T-helper 2 cell treated with Interferon-gamma antibody and Interleukin-4, amounts not matched to agents 5 μg/mL and 100 μg/mL, for 36 hours (primary cell): ENCODE results near the gene PLA2G2A.
"Not testable (repeated sequence)": the region's sequence is repeated elsewhere in the genome, so short reads cannot be mapped to it uniquely, and the experiment has no call there.

Experiments
- DNase-seq: peaks from one replicate; pipeline ENCODE4 v3.0.0; 2021; ENCODE audit warnings: low spot score
- H3K27ac Mint-ChIP-seq: one replicate; pipeline ENCODE4 v1.8.0; 2021; ENCODE audit warnings: mild to moderate bottlenecking, mixed read lengths
- H3K27me3 Mint-ChIP-seq: one replicate; pipeline ENCODE4 v1.8.0; 2021; ENCODE audit warnings: low read depth, mixed read lengths
- H3K36me3 Mint-ChIP-seq: one replicate; pipeline ENCODE4 v1.8.0; 2021; ENCODE audit warnings: low read depth, mixed read lengths
- H3K4me1 Mint-ChIP-seq: one replicate; pipeline ENCODE4 v1.8.0; 2021; ENCODE audit warnings: low read depth, mixed read lengths
- H3K4me3 Mint-ChIP-seq: one replicate; pipeline ENCODE4 v1.8.0; 2022; ENCODE audit warnings: mild to moderate bottlenecking, moderate library complexity, mixed read lengths
- H3K9me3 Mint-ChIP-seq: one replicate; pipeline ENCODE4 v1.8.0; 2021; ENCODE audit warnings: mixed read lengths

The PLA2G2A gene, protein sequence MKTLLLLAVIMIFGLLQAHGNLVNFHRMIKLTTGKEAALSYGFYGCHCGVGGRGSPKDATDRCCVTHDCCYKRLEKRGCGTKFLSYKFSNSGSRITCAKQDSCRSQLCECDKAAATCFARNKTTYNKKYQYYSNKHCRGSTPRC

DNA sequence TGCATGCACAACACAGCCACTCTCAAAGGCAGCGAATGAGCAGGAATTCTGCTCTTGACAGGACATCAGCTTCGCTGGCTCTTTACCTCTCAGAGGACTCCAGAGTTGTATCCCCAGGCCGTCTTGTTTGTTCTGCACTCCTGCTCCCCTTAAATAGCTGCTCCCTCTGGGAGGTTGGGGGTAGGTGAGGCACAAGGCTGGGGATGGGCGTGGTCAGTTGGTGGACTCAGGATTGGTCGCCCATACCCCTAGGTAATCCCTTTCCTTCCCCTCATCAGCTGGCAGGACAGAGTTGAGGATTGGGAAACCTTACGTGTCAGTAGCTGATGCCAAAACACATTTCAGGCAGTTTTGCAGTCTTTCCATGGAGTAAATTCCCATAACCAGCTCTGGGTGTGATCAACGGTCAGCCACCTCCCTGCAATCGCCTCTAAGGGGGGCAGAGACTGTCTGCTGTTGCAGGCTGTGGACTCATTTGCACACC lies at the start of gene PLA2G2A:
Gene PLA2G2A, minus strand, starts transcription at position 125 of the 484 bp plus-strand sequence. CDS start 845 bp downstream, outside the sequence.
- H3K4me1 Mint-ChIP-seq, result peaks cover 8% of the 10 kb centered on the region
- no peaks in the 10 kb centered on the region for H3K9me3 Mint-ChIP-seq
- no peak for DNase-seq
- H3K27me3 Mint-ChIP-seq, result peaks cover 23% of the 10 kb centered on the region
- H3K27ac Mint-ChIP-seq, result no peak within 1 kb of the TSS
- H3K36me3 Mint-ChIP-seq, result no peaks in the 10 kb centered on the region
- H3K4me3 Mint-ChIP-seq, result no peak within 1 kb of the TSS

GRCh38 chr1:20028726-20029125 lies 49.3 kb upstream of the PLA2G2A start:
- H3K4me1 Mint-ChIP-seq, result no peaks in the 10 kb centered on the region
- H3K9me3 Mint-ChIP-seq, result no peaks in the 10 kb centered on the region
- H3K27ac Mint-ChIP-seq, result no peak overlapping the region
- no peak overlapping the region for H3K4me3 Mint-ChIP-seq
- peaks cover 25% of the 10 kb centered on the region for H3K27me3 Mint-ChIP-seq
- H3K36me3 Mint-ChIP-seq, result no peaks in the 10 kb centered on the region
- DNase-seq, result no peak

DNA sequence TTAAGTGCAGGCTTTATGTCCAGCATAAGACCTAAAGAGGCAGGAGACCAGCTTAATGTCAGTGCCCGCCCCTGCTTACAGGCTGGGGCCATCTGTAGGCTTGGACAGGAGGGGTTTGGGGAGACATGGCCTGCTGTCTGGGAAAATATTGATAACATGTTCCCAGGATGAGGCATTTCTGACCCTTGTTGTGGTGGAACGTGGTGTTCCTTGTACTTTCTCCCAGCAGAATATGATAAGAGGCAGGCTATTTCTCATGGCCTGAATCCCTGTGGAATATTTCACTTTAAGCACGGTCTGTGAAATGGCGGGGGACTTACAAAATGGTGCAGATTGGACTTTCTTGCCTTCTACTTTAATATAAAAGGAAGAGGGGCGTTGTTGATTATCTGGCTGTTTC lies 48.7 kb upstream of the PLA2G2A start:
- Mint-ChIP-seq H3K4me3 (no peak overlapping the region), H3K36me3 (no peaks in the 10 kb centered on the region), H3K9me3 (no peaks in the 10 kb centered on the region), H3K27me3 (peaks cover 21% of the 10 kb centered on the region), H3K4me1 (no peaks in the 10 kb centered on the region), H3K27ac (no peak overlapping the region)
- no peak for DNase-seq

- Mint-ChIP-seq H3K27me3 (peaks cover 10% of the 10 kb centered on the region), H3K4me1 (no peaks in the 10 kb centered on the region), H3K36me3 (no peaks in the 10 kb centered on the region), H3K27ac (no peak overlapping the region), H3K4me3 (no peak overlapping the region), H3K9me3 (peaks cover 28% of the 10 kb centered on the region)
- no peak for DNase-seq
Observed at GRCh38 chr1:20017741-20018140, 38.3 kb upstream of the PLA2G2A start.

GRCh38 chr1:20014153-20014552 lies 34.7 kb upstream of the PLA2G2A start:
- no peak for DNase-seq
- Mint-ChIP-seq H3K4me3 (no peak overlapping the region), H3K9me3 (peaks cover 28% of the 10 kb centered on the region), H3K36me3 (no peaks in the 10 kb centered on the region), H3K27me3 (peaks cover 5% of the 10 kb centered on the region), H3K4me1 (no peaks in the 10 kb centered on the region), H3K27ac (no peak overlapping the region)

DNA sequence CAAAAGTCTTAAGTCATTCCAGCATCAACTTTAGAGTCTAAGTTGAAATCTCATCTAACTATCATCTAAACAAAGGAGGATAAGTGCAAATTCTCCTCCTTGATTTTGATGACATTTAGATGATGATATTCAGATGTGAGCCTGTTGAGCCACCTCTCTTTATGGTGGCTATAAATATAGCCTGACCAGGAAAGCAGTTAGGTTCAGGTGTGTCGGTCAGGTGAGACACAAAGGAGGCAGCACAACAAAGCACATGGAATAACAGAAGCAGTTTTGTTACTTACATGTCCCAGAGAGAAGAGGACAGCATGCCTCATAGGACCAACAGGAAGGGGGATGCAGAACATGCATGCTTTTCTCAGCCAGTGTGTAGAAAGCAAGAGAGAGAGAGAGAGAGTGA lies 30.6 kb upstream of the PLA2G2A start:
- peaks cover 9% of the 10 kb centered on the region for H3K27me3 Mint-ChIP-seq
- no peaks in the 10 kb centered on the region for H3K36me3 Mint-ChIP-seq
- H3K4me1 Mint-ChIP-seq, result no peaks in the 10 kb centered on the region
- peaks cover 7% of the 10 kb centered on the region for H3K9me3 Mint-ChIP-seq
- no peak overlapping the region for H3K4me3 Mint-ChIP-seq
- no peak overlapping the region for H3K27ac Mint-ChIP-seq
- DNase-seq, result no peak

GRCh38 chr1:20009212-20009611 lies 29.8 kb upstream of the PLA2G2A start:
- H3K9me3 Mint-ChIP-seq, result peaks cover 2% of the 10 kb centered on the region
- no peaks in the 10 kb centered on the region for H3K4me1 Mint-ChIP-seq
- H3K27ac Mint-ChIP-seq, result no peak overlapping the region
- DNase-seq, result no peak
- H3K27me3 Mint-ChIP-seq, result peaks cover 8% of the 10 kb centered on the region
- H3K4me3 Mint-ChIP-seq, result no peak overlapping the region
- no peaks in the 10 kb centered on the region for H3K36me3 Mint-ChIP-seq

DNA sequence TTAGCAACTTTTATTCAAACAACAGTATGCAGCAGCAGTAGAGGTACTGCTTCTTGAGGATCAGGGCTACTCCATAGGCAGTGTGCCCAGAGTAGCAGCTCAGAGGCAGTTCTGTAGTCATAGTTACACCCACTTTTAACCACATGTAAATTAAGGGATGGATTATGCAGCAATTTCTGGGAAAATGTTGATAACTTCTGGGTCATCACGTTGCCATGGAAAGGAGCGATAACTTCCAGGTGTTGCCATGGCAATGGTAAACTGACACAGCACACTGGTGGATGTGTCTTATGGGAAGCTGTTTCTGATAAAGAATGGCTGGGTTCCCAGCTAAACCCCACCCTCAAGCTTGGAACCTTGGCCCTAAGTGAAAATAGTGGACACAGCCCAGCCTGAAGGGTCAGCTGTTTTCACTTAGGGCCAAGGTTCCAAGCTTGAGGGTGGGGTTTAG lies 29.0 kb upstream of the PLA2G2A start:
- H3K9me3 Mint-ChIP-seq, result no peaks in the 10 kb centered on the region
- H3K27me3 Mint-ChIP-seq, result peaks cover 10% of the 10 kb centered on the region
- H3K4me3 Mint-ChIP-seq, result no peak overlapping the region
- H3K27ac Mint-ChIP-seq, result no peak overlapping the region
- no peak for DNase-seq
- no peaks in the 10 kb centered on the region for H3K4me1 Mint-ChIP-seq
- no peaks in the 10 kb centered on the region for H3K36me3 Mint-ChIP-seq

- not testable (repeated sequence) for H3K9me3 Mint-ChIP-seq, H3K4me3 Mint-ChIP-seq, H3K27ac Mint-ChIP-seq, DNase-seq, H3K4me1 Mint-ChIP-seq, H3K36me3 Mint-ChIP-seq
- H3K27me3 Mint-ChIP-seq, result peaks cover 28% of the 10 kb centered on the region
Observed at GRCh38 chr1:19998823-19999222, 19.4 kb upstream of the PLA2G2A start.

DNA sequence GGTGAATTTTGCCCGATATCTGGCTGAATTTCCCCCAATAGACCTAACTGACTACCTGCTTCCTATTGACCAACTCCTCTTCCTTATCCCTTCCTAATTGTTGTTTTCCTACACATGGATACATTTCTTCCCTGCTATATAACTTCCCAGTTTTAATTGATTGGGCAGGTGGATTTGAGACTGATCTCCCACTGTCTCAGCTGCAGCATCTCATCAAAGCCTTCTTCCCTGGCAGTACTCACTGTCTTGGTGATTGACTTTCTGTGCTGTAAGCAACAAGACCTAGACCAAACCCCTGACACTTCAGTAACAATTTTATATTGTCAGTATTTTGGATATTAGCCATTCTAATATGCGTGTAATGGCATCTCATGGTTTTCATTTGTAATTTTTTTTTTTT lies 11.3 kb upstream of the PLA2G2A start:
- H3K4me3 Mint-ChIP-seq, result no peak overlapping the region
- no peak overlapping the region for H3K27ac Mint-ChIP-seq
- DNase-seq, result no peak
- no peaks in the 10 kb centered on the region for H3K36me3 Mint-ChIP-seq
- H3K4me1 Mint-ChIP-seq, result peaks cover 6% of the 10 kb centered on the region
- peaks cover 62% of the 10 kb centered on the region for H3K27me3 Mint-ChIP-seq
- no peaks in the 10 kb centered on the region for H3K9me3 Mint-ChIP-seq

DNA sequence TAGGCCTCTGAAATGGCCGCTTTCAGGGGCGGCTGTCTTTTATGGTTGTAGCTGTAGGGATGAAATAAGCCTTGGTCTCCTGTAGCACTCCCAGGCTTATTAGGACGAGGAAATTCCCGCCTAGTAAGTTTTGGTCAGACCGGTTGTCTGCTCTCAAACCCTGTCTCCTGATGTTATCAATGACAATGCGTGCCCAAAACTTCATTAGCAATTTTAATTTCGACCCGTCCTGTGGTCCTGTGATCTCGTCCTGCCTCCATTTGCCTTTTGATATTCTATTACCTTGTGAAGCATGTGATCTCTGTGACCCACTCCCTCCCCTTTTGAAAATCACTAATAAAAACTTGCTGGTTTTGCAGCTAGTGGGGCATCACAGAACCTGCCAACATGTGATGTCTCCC lies 10.8 kb upstream of the PLA2G2A start:
- H3K9me3 Mint-ChIP-seq, H3K4me1 Mint-ChIP-seq, DNase-seq, H3K4me3 Mint-ChIP-seq, H3K36me3 Mint-ChIP-seq, H3K27ac Mint-ChIP-seq: not testable (repeated sequence)
- peaks cover 62% of the 10 kb centered on the region for H3K27me3 Mint-ChIP-seq

DNA sequence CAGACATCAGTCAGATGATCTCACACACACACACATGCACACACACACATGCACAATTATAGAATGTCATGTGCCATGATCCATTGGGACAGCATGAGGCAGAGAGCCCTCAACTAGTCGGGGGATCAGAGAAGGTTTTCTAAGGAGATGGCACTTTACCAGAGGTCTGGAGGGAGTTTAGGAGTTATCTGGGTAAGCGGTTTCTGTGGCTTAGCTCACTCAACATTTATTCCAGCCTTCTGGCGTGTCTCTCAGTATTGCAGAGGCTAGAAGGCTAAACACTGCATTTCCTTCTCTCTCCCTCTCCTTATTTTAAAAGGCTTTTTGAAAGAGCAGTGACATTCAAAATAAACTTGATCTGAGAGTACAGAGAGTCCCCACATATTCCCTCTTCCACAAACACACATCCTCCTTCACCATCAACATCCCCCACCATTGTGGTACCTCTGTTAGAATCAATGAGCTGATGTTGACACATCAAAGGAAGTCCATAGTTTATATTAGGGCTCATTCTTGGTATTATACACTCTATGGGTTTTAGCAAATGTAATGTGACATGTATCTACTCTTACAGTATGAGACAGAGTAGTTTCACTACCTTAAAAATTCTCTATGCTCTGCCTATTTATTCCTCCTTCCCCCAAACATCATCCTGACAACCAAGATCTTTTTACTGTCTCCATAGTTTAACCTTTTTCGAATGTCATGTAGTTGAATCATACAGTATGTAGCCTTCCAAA lies 9.0 kb upstream of the PLA2G2A start:
- Mint-ChIP-seq H3K4me3 (no peak overlapping the region), H3K4me1 (peaks cover 6% of the 10 kb centered on the region), H3K9me3 (no peaks in the 10 kb centered on the region), H3K36me3 (no peaks in the 10 kb centered on the region), H3K27me3 (peaks cover 50% of the 10 kb centered on the region), H3K27ac (no peak overlapping the region)
- DNase-seq, result no peak

- Mint-ChIP-seq H3K36me3 (no peaks in the 10 kb centered on the region), H3K4me1 (peaks cover 6% of the 10 kb centered on the region), H3K4me3 (no peak overlapping the region), H3K9me3 (no peaks in the 10 kb centered on the region), H3K27ac (no peak overlapping the region), H3K27me3 (peaks cover 48% of the 10 kb centered on the region)
- DNase-seq, result no peak
Observed at GRCh38 chr1:19987719-19988118, 8.3 kb upstream of the PLA2G2A start.

DNA sequence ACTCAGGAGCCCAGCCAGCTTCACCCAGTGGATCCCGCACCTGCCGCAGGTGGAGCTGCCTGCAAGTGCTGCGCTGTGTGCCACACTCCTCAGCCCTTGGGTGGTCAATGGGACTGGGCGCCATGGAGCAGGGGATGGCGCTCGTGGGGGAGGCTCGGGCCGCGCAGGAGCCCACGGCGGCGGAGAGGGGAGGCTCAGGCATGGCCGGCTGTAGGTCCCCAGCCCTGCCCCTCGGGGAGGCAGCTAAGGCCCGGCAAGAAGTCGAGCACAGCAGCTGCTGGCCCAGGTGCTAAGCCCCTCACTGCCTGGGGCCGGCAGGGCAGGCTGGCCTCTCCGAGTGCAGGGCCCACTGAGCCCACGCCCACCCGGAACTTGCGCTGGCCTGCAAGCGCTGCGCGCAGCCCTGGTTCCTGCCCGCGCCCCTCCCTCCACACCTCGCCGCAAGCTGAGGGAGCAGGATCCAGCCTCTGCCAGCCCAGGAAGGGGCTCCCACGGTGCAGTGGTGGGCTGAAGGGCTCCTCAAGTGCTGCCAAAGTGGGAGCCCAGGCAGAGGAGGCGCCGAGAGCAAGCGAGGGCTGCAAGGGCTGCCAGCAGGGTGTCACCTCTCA lies 5.1 kb upstream of the PLA2G2A start:
- not testable (repeated sequence) for H3K9me3 Mint-ChIP-seq, H3K27ac Mint-ChIP-seq, H3K36me3 Mint-ChIP-seq, H3K4me3 Mint-ChIP-seq, DNase-seq
- Mint-ChIP-seq H3K27me3 (peaks cover 27% of the 10 kb centered on the region), H3K4me1 (peaks cover 11% of the 10 kb centered on the region)
